ENCODE measurements around the gene APCS.

DNA sequence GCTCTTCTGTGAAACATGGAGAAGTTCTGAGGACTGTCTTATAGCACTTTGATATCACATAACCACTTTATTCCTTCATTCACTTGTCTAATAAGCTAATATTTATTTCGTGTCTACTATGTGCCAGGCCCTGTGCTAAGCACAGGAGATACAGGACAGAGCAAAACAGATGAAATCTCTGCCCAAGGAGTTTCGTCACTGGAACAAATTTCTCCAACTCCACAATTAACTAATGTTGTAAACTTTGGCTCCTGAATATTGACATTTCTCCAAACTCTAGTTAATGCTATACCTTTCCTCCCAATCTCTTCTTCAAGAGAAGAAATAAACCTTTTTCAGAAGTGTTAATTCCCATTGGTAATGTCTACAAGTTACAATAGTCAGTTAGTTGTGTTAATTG is 27.0 kb upstream of the APCS start:
- TF ChIP-seq TCF7 (IDR thresholded peaks at IDR 0.05; ENCODE audit: borderline replicate concordance) (no peak), RAD21 (CRISPR knock-in tag; conservative IDR thresholded peaks at IDR 0.05 in 1 of 2, IDR thresholded peaks at IDR 0.05 in 1 of 2) (no peak), CHD2 (IDR thresholded peaks at IDR 0.05; ENCODE audit: low read depth, low read length) (no peak), ZNF280B (CRISPR knock-in tag; IDR thresholded peaks at IDR 0.05) (no peak), CEBPB (tag; IDR thresholded peaks at IDR 0.05) (no peak), SNAPC5 (CRISPR knock-in tag; IDR thresholded peaks at IDR 0.05) (no peak), ZNF76 (CRISPR knock-in tag; IDR thresholded peaks at IDR 0.05; ENCODE audit: borderline replicate concordance) (no peak), ZNF224 (CRISPR knock-in tag; IDR thresholded peaks at IDR 0.05) (no peak), ZSCAN29 (IDR thresholded peaks at IDR 0.05) (no peak), NFYB (IDR thresholded peaks at IDR 0.05; ENCODE audit: extremely low read depth, insufficient read length) (no peak)
- TF ChIP-seq, protein P1, sequence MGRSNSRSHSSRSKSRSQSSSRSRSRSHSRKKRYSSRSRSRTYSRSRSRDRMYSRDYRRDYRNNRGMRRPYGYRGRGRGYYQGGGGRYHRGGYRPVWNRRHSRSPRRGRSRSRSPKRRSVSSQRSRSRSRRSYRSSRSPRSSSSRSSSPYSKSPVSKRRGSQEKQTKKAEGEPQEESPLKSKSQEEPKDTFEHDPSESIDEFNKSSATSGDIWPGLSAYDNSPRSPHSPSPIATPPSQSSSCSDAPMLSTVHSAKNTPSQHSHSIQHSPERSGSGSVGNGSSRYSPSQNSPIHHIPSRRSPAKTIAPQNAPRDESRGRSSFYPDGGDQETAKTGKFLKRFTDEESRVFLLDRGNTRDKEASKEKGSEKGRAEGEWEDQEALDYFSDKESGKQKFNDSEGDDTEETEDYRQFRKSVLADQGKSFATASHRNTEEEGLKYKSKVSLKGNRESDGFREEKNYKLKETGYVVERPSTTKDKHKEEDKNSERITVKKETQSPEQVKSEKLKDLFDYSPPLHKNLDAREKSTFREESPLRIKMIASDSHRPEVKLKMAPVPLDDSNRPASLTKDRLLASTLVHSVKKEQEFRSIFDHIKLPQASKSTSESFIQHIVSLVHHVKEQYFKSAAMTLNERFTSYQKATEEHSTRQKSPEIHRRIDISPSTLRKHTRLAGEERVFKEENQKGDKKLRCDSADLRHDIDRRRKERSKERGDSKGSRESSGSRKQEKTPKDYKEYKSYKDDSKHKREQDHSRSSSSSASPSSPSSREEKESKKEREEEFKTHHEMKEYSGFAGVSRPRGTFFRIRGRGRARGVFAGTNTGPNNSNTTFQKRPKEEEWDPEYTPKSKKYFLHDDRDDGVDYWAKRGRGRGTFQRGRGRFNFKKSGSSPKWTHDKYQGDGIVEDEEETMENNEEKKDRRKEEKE (IDR thresholded peaks at IDR 0.05; ENCODE audit: borderline replicate concordance in 1 of 2, control insufficient read depth in 1 of 2, low read depth in 2 of 2, low read length in 1 of 2) = no peak
- TF ChIP-seq, protein P2, sequence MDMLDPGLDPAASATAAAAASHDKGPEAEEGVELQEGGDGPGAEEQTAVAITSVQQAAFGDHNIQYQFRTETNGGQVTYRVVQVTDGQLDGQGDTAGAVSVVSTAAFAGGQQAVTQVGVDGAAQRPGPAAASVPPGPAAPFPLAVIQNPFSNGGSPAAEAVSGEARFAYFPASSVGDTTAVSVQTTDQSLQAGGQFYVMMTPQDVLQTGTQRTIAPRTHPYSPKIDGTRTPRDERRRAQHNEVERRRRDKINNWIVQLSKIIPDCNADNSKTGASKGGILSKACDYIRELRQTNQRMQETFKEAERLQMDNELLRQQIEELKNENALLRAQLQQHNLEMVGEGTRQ (CRISPR knock-in tag; IDR thresholded peaks at IDR 0.05) = no peak
- TF ChIP-seq, protein P3, sequence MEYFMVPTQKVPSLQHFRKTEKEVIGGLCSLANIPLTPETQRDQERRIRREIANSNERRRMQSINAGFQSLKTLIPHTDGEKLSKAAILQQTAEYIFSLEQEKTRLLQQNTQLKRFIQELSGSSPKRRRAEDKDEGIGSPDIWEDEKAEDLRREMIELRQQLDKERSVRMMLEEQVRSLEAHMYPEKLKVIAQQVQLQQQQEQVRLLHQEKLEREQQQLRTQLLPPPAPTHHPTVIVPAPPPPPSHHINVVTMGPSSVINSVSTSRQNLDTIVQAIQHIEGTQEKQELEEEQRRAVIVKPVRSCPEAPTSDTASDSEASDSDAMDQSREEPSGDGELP (CRISPR knock-in tag; IDR thresholded peaks at IDR 0.05; ENCODE audit: borderline replicate concordance) = no peak
- TF ChIP-seq, protein P4, sequence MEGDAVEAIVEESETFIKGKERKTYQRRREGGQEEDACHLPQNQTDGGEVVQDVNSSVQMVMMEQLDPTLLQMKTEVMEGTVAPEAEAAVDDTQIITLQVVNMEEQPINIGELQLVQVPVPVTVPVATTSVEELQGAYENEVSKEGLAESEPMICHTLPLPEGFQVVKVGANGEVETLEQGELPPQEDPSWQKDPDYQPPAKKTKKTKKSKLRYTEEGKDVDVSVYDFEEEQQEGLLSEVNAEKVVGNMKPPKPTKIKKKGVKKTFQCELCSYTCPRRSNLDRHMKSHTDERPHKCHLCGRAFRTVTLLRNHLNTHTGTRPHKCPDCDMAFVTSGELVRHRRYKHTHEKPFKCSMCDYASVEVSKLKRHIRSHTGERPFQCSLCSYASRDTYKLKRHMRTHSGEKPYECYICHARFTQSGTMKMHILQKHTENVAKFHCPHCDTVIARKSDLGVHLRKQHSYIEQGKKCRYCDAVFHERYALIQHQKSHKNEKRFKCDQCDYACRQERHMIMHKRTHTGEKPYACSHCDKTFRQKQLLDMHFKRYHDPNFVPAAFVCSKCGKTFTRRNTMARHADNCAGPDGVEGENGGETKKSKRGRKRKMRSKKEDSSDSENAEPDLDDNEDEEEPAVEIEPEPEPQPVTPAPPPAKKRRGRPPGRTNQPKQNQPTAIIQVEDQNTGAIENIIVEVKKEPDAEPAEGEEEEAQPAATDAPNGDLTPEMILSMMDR (IDR thresholded peaks at IDR 0.05 in 2 of 3, conservative IDR thresholded peaks at IDR 0.05 in 1 of 3; ENCODE audit: insufficient read depth in 2 of 3, low read depth in 1 of 3, low read length in 3 of 3) = no peak

Measured in K562 (cell line).